GM12874 (cell line): Measurements from ENCODE around the gene FBXW5.

Experiments used
- CTCF ChIP-seq: IDR thresholded peaks from 2 replicates; pipeline ENCODE4 v1.5.1; 2011; ENCODE audit warnings: low read depth, mild to moderate bottlenecking, control low read depth, low read length, moderate library complexity; ENCODE audit not compliant: insufficient read depth

Gene FBXW5

DNA sequence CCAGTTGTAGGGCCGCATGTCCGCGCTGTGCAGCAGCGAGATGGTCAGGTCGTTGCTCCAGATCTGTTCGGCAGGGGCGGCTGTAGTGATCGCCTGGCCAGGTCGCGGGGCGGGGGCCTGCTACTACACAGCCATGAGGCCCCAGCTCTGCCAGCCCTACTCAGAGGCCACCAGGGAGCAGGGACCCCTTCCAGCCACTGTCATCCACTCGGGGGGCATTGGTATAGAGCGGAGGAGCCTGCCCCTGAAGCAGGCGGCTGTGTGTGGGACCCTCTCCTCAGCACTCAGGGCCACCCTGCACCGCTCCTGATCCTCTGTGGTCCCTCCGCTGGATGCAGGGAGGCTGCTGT lies 1.7 kb downstream of the FBXW5 start:
- no peak for TF ChIP-seq CTCF

GRCh38 chr9:136942112-136942880 lies 2.2 kb downstream of the FBXW5 start:
- no peak for TF ChIP-seq CTCF

- TF ChIP-seq CTCF: no peak
Measured at GRCh38 chr9:136941231-136942111, 3.1 kb downstream of the FBXW5 start.

GRCh38 chr9:136940526-136941230 lies 3.9 kb downstream of the FBXW5 start:
- TF ChIP-seq CTCF: no peak

DNA sequence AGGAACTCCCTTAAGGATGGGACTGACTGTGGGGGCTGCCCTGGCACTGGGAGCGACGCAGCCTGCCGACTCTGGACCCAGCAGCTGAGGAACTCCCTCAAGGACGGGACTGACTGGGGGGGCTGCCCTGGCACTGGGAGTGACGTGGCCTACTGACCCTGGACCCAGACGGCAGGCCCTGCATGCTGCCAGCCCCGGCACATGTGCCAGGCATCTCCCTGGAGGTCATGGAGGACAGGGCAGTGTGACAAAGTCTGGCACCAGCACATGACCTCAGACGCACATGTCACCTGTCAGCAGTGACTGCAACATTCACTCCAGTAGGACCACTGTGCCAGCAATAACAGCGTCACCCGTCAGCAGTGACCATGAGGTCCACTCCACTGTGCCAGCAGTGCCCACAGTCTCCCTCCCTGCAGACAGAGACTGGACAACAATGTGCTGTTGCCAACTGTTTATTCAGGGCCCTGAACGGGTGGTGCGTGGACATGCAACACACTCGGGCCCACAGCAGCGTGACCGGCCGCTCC lies 4.5 kb downstream of the FBXW5 start:
- TF ChIP-seq CTCF: no peak

DNA sequence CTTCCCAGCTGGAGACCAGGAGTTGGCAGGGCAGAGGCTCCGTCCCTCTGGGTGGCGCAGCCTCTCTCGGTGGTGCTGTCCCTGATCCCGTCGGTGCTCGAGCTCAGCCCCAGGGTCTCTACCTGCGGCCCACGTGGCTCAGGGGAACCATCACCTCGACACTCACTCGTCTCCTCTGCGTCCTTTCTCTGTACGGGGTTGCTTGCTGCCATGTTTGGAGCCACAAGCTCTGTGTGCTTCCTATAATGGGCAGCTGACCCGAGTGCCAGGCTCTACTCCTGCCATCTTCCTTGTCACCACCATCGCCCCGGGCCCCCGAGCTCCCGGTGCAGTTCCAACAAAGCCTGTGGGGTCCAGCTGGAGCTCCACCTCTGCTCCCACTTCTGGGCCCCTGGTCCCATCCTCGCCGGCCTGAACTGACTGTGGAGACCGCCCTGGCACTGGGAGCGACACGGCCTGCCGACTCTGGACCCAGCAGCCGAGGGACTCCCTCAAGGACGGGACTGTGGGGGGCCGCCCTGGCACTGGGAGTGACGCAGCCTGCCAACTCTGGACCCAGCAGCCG lies 5.0 kb downstream of the FBXW5 start:
- TF ChIP-seq CTCF: no peak
